HepG2 (cell line): Measurements from ENCODE around the gene AUP1. TPM values are rescaled to one million over a fixed set of nuclear protein-coding genes. Genes with fewer than 3 reads are reported as not detected.
A peak's percentile ranks its signal among the peaks of the same experiment; 100 is the strongest.

ENCODE experiments used
- ASH2L ChIP-seq: fragments of 300-600, 200-600 bp; sonication (generic); IDR thresholded peaks from 2 replicates; pipeline ENCODE4 v1.7.0; 2017; ENCODE audit warnings: low read depth, mild to moderate bottlenecking, moderate library complexity, mixed read lengths, low read length; ENCODE audit not compliant: insufficient read length
- ATF7-NPFF ChIP-seq: sonication (generic); formaldehyde crosslinking; IDR thresholded peaks from 2 replicates; pipeline ENCODE4 v1.8.1; 2023; ENCODE audit warnings: mild to moderate bottlenecking, low read depth, missing genetic modification reagents, moderate library complexity
- CHCHD3 ChIP-seq: sonication (generic); formaldehyde crosslinking; IDR thresholded peaks from 2 replicates; pipeline ENCODE4 v1.8.0; 2022; ENCODE audit warnings: mild to moderate bottlenecking, missing genetic modification reagents, moderate library complexity
- ELF1 ChIP-seq: sonication (generic); formaldehyde crosslinking; IDR thresholded peaks from 2 replicates; pipeline ENCODE4 v1.4.0; 2020; ENCODE audit warnings: missing genetic modification reagents
- MAFK ChIP-seq, 2 experiments: IDR thresholded peaks in 1 of 2; conservative IDR thresholded peaks in 1 of 2; 2 replicates each; pipeline ENCODE4 v1.6.1; 2011; ENCODE audit warnings: improper control_type of control experiment in 2 of 2, low read length in 2 of 2
- PBX2 ChIP-seq: IDR thresholded peaks from 2 replicates; pipeline ENCODE4 v1.6.1; 2016; ENCODE audit warnings: control low read depth
- REPIN1 ChIP-seq: sonication (generic); formaldehyde crosslinking; IDR thresholded peaks from 2 replicates; pipeline ENCODE4 v1.8.0; 2022; ENCODE audit warnings: missing genetic modification reagents, low read depth, mild to moderate bottlenecking, borderline replicate concordance
- SAFB2 ChIP-seq: sonication (generic); formaldehyde crosslinking; IDR thresholded peaks from 2 replicates; pipeline ENCODE4 v1.5.1; 2020; ENCODE audit warnings: missing genetic modification reagents, low read depth, mild to moderate bottlenecking, borderline replicate concordance
- SMAD3 ChIP-seq: sonication (generic); formaldehyde crosslinking; IDR thresholded peaks from 2 replicates; pipeline ENCODE4 v1.4.0; 2020; ENCODE audit warnings: missing genetic modification reagents
- SP5 ChIP-seq: IDR thresholded peaks from 2 replicates; pipeline ENCODE4 v1.6.1; 2016; ENCODE audit warnings: low read depth, borderline replicate concordance
- THYN1 ChIP-seq: sonication (generic); formaldehyde crosslinking; IDR thresholded peaks from 2 replicates; pipeline ENCODE4 v1.8.1; 2023; ENCODE audit warnings: low read depth, mild to moderate bottlenecking, moderate library complexity, missing genetic modification reagents, borderline replicate concordance
- ZBTB7A ChIP-seq: sonication (generic); formaldehyde crosslinking; IDR thresholded peaks from 2 replicates; pipeline ENCODE4 v1.8.0; 2022; ENCODE audit warnings: mild to moderate bottlenecking, missing genetic modification reagents
- ZNF12 ChIP-seq: sonication (generic); formaldehyde crosslinking; IDR thresholded peaks from 2 replicates; pipeline ENCODE4 v1.5.0; 2020; ENCODE audit warnings: missing genetic modification reagents
- ZNF143 ChIP-seq: sonication (generic); formaldehyde crosslinking; IDR thresholded peaks from 2 replicates; pipeline ENCODE4 v1.4.0; 2020; ENCODE audit warnings: missing genetic modification reagents
- ZNF576 ChIP-seq: sonication (generic); formaldehyde crosslinking; IDR thresholded peaks from 2 replicates; pipeline ENCODE4 v1.4.0; 2020; ENCODE audit warnings: mild to moderate bottlenecking, missing genetic modification reagents
- ZNF691 ChIP-seq: sonication (generic); formaldehyde crosslinking; IDR thresholded peaks from 2 replicates; pipeline ENCODE4 v1.4.0; 2020; ENCODE audit warnings: missing genetic modification reagents, low read depth, mild to moderate bottlenecking, borderline replicate concordance
- ZNF773 ChIP-seq: sonication (generic); formaldehyde crosslinking; IDR thresholded peaks from 2 replicates; pipeline ENCODE4 v1.4.0; 2020; ENCODE audit warnings: missing genetic modification reagents, borderline replicate concordance
- ZNF775 ChIP-seq: sonication (generic); formaldehyde crosslinking; IDR thresholded peaks from 2 replicates; pipeline ENCODE4 v1.4.0; 2020; ENCODE audit warnings: missing genetic modification reagents, mild to moderate bottlenecking, moderate library complexity, borderline replicate concordance
- ZNF782 ChIP-seq: sonication (generic); formaldehyde crosslinking; IDR thresholded peaks from 2 replicates; pipeline ENCODE4 v1.4.0; 2020; ENCODE audit warnings: missing genetic modification reagents, mild to moderate bottlenecking, borderline replicate concordance
- ZNF800 ChIP-seq: sonication (generic); formaldehyde crosslinking; IDR thresholded peaks from 2 replicates; pipeline ENCODE4 v1.4.0; 2020; ENCODE audit warnings: missing genetic modification reagents
- ZNF841 ChIP-seq: sonication (generic); formaldehyde crosslinking; IDR thresholded peaks from 2 replicates; pipeline ENCODE4 v1.8.1; 2023; ENCODE audit warnings: missing genetic modification reagents, borderline replicate concordance
- ZSCAN21 ChIP-seq: sonication (generic); formaldehyde crosslinking; IDR thresholded peaks from 2 replicates; pipeline ENCODE4 v1.8.0; 2022; ENCODE audit warnings: mild to moderate bottlenecking, missing genetic modification reagents, moderate library complexity, borderline replicate concordance
- polyA plus RNA-seq, 8 experiments: library from polyadenylated mRNA; depleted of rRNA in 3 of 8; stranded (reverse) in 7 of 8; unstranded in 1 of 8; fragments of >200 nt; fragmentation: Illumina TruSeq in 4 of 8; extraction: Trizol in 4 of 8; gene quantifications; 2 replicates each; pipeline versions ENCODE4 v1.2.1 to v1.2.3, GENCODE V29; 2011 to 2016; ENCODE audit warnings: low read depth in 4 of 8, missing spikeins in 1 of 8, mixed read lengths in 1 of 8; ENCODE audit not compliant: insufficient read depth in 1 of 8
- total RNA-seq, 5 experiments: library from RNA; depleted of rRNA; stranded (reverse); fragments of >200 nt; fragmentation: Illumina TruSeq; extraction: Trizol; gene quantifications; 2 replicates each; pipeline ENCODE4 v1.2.3, GENCODE V29; 2016; ENCODE audit warnings: low read depth in 1 of 5
- TF ChIP-seq, protein P1 (sequence below): sonication (generic); formaldehyde crosslinking; IDR thresholded peaks from 2 replicates; pipeline ENCODE4 v1.8.0; 2022; ENCODE audit warnings: mild to moderate bottlenecking, missing genetic modification reagents, moderate library complexity

The AUP1 gene
- total and polyA plus RNA-seq, 2 of the 13 experiments (the other 11 are each of a cell fraction or from before 2014, with no cell fraction given): 174 to 267 TPM

DNA sequence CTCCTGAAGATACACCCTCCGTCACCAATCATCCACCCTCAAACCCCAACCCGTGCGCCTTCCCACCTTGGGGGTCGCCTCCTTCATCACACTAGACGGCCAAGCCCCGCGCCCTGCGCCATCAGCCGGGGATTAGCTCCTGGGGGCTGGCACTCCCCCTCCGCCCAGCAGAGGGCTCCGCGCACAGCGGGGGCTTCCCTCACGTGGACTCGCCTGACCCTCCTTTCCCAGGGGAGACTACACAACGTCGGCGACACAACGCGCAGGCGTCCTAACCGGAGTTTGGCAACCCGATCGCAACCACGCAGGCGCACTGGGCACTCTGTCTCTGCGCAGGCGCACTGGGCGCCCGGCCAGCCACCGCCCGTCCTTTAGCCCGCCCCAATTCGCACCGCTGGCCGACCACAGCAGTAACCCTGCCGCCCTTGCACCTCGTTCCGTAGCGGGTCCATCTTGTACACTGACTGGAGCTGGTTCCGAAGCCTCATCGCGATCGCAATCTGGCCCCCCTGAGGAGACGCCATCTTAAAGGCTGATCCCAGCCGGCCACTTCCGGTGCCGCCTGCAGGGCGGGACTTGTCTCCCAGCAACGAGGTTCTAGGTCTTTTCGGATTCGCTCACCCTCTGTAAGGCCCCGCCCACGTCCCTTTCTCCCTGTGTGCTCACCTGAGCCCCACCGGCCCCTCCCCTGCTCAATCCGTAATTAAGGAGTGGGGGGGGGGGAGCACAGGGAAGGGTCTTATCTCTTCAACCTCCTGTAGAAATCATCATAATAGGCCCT is 22.2 kb downstream of the AUP1 start, which contains the start of gene PCGF1 (continued):
- TF ChIP-seq SMAD3 (CRISPR knock-in tag): 0 out of 2 replicates have a peak, but pooled peaks have one; percentile 15
- peak; percentile 10; the same call in 1 of the 2 replicates for TF ChIP-seq ZNF576
- no peak; the same call in 1 of the 2 replicates for TF ChIP-seq THYN1 (CRISPR knock-in tag)
- TF ChIP-seq CHCHD3: peak; percentile 61
- TF ChIP-seq ZNF691 (CRISPR knock-in tag): peak; percentile 86
- 0 out of 2 replicates have a peak, but pooled peaks have one; percentile 31 for TF ChIP-seq ZNF800 (CRISPR knock-in tag)
- TF ChIP-seq ZBTB7A (CRISPR knock-in tag): peak; percentile 90
- TF ChIP-seq SP5: peak; percentile 23; the same call in 1 of the 2 replicates
- no peak for TF ChIP-seq ZNF841 (CRISPR knock-in tag)
- TF ChIP-seq, protein P1, sequence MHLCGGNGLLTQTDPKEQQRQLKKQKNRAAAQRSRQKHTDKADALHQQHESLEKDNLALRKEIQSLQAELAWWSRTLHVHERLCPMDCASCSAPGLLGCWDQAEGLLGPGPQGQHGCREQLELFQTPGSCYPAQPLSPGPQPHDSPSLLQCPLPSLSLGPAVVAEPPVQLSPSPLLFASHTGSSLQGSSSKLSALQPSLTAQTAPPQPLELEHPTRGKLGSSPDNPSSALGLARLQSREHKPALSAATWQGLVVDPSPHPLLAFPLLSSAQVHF (CRISPR knock-in tag): 0 out of 2 replicates have a peak, but pooled peaks have one; percentile 59
- peak; percentile 94 for TF ChIP-seq ELF1 (CRISPR knock-in tag)
- TF ChIP-seq REPIN1: peak; percentile 84
- peak; percentile 95; the same call in 1 of the 2 replicates for TF ChIP-seq SAFB2 (CRISPR knock-in tag)
- peak; percentile 3; the same call in 1 of the 2 replicates for TF ChIP-seq ZNF12 (CRISPR knock-in tag)
- TF ChIP-seq ZNF143 (CRISPR knock-in tag): peak; percentile 80
- peak; percentile 1; the same call in 1 of the 2 replicates for TF ChIP-seq ZNF775 (CRISPR knock-in tag)
- TF ChIP-seq ZNF782: peak; percentile 94; the same call in 1 of the 2 replicates
- TF ChIP-seq ZSCAN21: peak; percentile 76; the same call in 1 of the 2 replicates
- TF ChIP-seq PBX2: no peak; the same call in 1 of the 2 replicates
- peak; percentile 97 for TF ChIP-seq ASH2L
- peak; percentile 91 for TF ChIP-seq ATF7-NPFF (CRISPR knock-in tag)
- no peak for TF ChIP-seq ZNF773 (CRISPR knock-in tag)
- no peak for TF ChIP-seq MAFK (conservative IDR thresholded peaks at IDR 0.05 in 1 of 2, IDR thresholded peaks at IDR 0.05 in 1 of 2; ENCODE audit: low read length in 2 of 2)
